Stimulated activated CD4-positive, alpha-beta T cell treated with anti-CD3 and anti-CD28 coated beads, Interleukin-4, amount 100 ng/mL, for 48 hours (primary cell): ENCODE data around the gene YIPF7.

Experiments
- DNase-seq, 2 donors: peaks; one replicate each; pipeline ENCODE4 v3.0.0-alpha.2; 2020; ENCODE audit warnings: low read depth in 2 of 2

YIPF7 gene

DNA sequence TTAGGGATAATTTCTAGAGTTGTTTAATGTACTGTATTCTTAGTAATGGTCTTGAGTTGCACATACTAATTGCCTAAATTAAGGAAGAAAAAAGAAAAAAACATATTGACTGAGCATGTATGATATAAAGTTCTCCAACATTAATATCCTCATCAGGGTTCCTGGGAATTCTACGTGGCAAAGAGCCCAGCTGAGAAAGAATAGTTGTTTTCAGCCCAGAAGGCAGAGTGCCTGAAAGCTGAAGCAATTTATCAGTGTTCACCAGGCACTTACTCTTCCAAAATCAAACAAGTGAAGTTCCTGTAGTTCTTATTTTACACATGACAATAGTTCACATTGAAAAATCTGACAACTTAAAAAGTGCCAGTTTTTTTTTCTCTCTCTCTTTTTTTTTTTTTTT lies 27.7 kb downstream of the YIPF7 start:
- no peak for DNase-seq

DNA sequence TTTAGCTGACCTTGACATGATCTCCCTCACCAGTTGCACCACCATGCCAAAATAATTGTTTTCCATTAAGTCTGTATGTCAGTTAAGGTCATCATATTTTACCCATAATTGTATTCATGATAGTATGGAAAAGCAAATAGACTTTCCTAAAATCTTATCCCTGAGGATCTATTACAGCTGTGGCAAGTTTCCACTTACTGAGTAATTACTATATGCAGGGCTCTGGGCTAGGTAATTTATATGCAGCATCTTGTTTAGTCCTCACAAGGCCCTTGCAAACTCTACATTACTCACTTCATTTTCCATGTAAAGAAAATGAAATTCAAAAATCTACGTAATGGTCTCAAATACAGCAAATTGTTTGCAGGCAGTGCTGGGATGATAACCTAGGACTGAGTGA lies 34.8 kb downstream of the YIPF7 start:
- DNase-seq, result no peak

DNA sequence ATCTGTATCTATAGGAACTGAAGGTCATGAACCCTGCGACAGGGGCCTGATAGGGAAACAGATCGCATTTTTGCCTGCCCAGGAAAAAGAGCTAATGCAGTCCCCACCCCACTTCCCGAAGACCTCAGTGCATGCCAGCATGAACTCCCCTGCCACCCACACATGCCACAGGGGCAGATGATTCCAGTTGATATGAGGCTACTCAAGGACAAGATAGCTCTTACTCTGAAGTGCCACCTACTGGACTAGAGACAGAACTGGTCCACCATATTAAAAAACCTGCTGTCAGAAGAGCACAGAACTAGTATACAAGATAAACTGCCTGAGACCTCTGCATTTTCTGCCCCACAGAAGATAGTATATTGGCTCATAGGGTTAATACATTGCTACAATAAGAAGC lies 68.0 kb downstream of the YIPF7 start:
- DNase-seq, result no peak

DNA sequence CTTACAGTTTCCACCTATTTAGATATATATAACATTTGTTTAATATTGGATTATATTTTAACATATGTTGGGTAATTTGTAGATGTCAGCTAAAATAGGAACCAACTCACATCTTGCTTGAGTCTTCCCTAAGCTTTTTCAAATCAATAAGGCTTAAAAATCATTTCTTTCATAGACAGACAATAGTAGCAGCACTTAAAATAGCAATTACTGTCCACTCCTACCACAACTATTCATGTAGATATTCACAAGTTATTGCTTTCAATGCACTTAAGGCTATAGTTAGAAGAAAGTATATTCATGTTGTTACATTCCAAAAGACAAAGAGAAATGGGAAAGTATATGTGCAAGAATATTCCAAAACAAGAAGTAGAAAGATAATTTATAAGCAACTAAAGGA lies 71.2 kb downstream of the YIPF7 start:
- DNase-seq, result no peak

DNA sequence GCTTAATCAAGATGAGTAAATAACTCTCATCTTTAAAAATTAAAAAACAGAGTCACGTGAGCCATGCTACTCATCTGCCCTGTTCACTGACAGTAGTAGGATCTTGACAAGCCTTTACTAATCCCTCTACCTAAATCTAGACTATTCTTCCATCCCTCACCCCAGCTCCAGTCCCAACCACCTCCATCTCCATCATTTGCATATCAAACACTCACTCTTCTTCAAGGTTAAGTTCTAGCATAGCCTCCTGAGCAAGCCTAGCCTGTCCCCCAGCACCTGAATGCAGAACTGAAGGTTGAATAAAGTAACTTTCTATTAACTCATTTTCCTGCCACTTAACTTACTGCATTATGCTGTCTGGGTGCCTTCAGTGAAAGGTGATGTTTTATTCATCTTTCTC lies 72.5 kb downstream of the YIPF7 start:
- DNase-seq, result no peak
